Measurements from ENCODE around the gene UBE2I.
A peak's percentile ranks its signal among the peaks of the same experiment; 100 is the strongest.
"Not testable (repeated sequence)": the region's sequence is repeated elsewhere in the genome, so short reads cannot be mapped to it uniquely, and the experiment has no call there.

Gene UBE2I

DNA sequence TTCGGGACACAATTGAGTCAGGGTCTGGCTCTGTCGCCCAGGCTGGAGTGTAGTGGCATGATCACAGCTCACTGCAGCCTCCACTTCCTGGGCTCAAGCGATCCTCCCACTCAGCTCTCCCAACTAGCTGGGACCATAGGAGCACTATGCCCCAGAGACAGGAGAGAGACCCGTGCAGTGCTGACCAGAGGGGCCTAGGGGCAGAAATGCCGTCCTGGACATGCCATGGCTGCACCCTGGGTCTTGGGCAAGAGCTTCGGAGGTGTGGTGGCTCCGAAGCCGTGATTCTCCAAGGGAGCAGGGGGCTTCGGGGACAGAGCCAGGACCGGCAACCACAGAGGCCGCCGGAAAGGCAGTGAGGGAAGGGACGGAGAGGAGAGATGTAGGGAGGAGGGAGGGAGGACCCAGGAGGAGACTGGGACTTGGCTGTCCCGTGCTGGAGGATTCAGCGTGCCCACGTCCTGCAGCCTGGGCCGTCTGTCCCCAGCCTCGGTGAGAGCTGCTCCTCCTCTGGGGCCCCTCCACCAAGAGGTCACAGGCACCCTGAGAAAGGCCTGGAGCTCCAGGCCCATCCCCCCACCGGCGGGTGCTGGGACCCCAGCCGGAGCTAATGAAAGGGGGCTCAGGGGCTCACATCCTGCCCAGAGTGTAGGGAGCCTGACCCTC, 31.7 kb upstream of the UBE2I start:
- DNase-seq: no peak

DNA sequence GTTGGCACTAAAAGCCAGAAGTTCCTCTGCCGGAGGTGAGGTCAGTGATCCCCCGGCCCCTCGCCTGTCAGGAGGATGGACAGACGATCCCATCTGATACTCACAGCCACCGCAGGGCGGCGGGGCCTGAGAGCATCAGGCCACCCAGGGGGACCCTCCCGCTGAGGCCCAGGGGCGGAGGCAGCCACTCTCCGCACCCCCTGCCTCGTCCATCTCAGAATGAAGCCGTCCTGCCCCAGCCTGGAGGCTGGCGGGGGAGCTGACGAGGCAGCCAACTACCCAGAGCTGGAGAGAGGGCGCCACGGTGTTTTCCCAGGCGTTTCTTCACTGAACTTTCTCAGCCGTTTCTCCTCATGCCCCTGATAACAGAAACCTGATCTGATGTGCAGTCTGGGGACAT, 31.0 kb upstream of the UBE2I start:
- no peak for DNase-seq

DNA sequence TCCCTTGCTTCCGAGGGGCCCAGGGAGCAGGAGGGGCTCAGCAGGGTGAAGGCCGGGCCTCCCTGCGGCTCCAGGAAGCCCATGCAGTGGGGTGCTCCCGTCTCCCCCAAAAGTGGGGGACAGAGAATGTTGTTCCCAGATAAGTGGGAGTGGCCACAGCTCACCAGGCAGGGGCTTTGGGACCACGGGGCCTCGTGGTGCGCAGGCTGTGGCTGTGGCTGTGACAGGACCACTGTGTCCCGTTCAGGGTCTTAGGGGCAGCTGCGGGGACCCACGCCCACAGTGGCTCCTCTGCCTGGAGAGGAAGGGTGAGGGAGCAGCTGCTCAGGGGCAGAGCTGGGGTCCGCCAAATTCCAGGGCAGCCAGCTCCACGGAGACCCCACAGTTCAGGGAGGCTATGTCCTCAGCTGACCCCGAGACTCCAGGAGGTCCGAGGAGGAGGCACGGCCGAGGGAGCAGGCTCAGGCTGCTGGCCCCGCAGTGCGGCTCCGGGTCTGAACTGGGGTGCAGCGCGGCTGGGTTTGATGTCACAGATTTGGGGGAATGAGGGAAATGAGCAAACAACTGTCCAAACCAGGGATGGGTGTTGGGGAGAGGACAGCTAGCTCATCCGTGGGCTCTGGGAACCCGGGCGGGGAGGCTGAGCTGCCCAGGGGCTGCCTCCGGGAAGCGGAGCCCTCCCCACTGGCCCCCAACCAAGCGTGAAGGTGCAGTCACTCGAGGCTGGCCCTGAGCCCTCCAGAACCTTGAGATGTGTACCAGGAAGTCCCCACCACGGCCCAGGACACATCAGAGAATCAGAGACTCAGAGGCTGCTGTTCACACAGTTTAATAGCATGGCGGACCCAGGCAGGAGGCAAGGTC, 30.1 kb upstream of the UBE2I start:
- no peak for DNase-seq

DNA sequence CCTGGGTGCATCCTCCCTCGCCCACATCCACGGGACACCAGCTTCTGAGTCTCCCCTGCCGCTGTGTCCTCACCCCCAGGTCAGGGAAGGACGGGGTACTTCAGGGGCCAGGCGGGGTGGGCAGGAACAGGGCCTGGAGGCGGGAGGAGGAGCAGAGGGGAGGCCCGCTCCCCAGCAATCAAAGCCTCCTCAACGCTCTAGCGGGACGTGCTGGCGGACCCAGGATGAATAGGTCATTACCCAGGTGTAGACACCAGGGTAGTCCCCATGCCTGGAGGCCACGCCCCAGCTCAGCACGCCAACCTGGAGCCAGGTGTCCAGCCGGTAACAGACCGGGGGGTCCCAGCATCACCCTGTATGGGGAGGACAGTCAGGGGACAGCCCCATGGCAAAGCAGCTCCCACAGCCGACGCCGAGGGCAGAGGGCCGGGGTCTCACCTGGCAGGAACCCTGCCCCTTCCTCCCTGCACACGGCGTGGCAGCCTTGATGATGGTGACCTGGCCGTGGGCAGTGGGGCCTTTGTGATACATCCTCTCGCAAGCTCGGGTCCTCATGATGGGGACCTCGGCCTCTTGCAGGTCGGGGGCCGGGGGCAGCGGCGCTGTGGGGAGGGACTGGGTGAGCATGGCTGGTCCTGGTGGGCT, 29.4 kb upstream of the UBE2I start:
- no peak for DNase-seq

DNA sequence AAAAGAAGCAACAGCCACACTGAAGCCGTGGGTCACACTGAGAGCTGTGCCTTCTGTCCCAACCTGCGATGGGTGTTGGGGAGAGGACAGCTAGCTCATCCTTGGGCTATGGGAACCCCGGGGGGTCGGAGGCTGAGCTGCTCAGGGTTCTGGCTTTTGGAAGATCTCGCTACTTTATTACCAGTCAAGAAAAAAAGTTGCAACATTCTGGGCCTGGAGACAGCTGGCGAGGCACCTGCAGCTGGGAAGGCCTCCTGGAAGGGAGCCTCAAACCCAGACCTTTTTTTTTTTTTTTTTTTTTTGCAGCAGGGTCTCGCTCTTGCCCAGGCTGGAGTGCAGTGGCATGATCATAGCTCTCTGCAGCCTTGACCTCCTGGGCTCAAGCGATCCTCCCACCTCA, 28.7 kb upstream of the UBE2I start:
- DNase-seq: no peak

DNA sequence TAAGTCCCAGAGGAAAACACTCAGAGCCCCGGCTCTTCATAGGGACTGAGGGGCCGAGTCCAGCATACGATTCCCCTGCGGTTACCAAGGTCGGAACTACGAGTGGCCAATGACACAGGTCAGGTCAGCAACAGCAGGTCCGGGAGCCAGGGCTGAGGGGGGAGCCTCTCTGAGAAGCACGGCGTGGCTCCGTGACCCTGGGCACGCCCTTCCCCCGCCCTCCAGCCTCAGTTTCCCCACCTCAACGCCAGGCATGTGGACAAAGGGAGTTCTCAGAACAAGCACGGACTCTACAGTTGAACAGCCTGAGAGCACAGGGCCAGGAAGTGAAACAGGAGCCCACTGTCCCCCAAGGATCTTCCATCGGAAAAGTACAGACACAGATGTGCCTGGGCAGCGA, 27.9 kb upstream of the UBE2I start:
- no peak for DNase-seq

DNA sequence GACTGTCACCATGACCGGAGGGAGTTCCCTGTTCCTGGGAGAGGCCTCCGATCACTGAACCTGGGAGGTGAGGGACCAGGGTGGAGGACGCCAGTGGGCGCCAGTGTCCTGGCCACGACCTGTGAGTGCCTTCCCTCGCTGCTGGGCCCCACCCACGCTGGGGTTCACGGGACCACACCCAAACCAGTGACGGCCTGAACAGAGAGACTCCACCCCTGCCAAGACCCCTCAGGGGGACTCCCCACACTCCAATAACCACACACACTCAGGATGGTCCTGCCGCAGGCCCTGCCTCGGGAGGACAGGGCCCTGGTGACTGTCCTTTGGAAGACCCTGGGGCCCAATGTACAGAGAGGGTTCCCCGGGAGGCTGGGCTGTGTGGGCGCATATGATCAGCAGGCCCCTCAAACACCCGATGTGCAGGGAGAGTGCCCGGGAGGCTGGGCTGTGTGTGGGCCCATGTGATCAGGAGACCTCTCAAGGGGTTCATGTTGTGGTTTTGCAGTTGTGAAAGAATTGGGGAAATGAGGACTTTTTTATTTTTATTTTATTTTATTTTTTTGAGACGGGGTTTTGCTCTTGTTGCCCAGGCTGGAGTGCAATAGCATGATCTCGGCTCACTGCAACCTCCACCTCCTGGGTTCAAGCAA, 27.0 kb upstream of the UBE2I start:
- DNase-seq: no peak

DNA sequence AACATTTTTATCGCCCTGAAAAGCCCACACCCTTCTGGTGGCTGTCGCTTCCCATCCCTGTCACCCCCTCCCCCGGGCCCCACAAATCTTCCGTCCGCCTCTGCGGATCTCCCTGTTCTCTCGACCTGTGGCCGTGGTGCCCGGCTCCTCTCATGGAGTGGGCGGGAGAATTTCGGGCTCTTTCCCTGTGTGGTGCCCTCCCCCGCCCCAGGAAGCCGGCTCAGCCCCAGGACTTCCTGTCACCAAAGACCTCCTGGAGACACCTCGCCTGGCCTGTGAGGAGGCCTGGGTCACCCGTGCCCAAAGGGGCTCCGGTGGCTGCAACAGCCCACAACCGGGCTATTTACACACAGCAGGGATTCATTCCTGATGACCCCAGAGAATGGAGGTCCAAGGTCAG, 26.1 kb upstream of the UBE2I start:
- no peak for DNase-seq

DNA sequence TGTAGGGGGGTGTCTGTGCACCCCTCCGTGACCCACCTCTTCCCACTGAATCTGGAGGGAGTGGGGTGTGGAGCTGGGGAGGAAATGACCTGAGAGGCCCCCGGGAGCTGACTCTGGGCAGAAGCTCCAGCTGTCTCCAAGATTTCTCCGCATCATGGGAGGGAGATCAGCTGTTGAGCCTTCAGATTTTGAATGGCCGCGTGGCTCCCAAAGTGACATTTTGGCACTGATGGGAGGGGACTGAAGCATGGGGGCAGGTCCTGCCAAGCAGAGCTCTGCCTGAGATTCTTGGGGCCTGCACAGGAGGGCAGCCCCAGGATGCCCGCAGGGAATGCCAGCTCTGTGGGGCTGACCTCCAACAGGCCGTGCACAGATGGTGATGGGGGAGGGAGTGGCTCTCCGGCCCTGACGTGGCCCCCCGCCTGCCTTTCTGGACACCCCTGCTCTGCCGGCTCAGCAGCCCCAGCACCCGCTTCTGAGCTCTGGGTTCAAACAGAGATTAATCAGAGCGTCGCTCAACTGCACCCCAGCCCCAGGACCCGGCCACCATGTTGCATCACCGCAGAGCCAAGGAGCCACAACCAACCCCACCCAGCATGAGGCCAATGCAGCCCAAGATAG, 25.3 kb upstream of the UBE2I start:
- peak in 1 of 2 experiments; percentile 28 for DNase-seq

DNA sequence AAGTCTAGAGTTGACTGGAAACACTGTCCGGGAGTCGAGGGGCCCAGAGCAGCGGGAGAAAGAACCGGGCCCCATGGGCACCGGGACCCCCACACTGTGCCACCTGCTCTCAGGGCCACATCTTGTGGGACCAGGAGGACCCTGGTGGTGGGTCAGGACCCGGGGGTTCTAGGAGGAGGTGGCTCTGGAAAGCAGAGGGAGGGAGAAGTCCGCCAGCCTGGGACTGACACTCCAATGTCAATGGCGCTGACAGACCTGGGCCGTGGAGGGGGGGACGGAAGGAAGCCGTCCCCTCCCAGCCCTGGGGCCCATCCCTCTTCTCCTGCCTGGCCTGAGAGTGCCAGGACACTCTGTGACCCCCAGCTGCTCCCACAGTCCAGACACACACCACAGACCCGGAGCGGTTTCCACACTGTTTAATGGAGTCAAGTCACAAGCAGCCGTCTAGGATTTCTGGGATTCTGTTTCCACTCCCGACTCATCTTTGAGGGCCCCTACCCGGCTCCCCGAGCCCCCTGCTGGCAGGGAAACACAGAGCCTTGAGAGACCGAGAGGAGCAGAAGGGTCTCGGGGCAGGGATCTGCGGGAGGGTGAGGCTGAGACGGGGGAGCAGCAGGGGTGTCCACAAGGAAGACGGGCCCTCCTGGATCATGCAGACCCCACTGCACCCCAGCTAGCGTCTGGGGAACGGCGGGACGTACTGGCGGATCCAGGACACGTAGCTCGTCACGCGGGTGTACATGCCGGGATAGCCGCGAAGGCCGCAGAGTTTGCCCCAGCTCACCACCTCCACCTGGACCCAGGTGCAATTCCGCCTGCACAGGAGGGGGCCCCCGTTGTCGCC, 23.5 kb upstream of the UBE2I start:
- peak in 1 of 2 experiments; percentile 26 for DNase-seq

- DNase-seq: no peak
These were observed 22.8 kb upstream of the UBE2I start for GRCh38 chr16:1286513-1287094.

GRCh38 chr16:1287982-1288670, 21.3 kb upstream of the UBE2I start:
- DNase-seq: peak in 1 of 2 experiments; percentile 25

- DNase-seq: no peak
These were observed 20.5 kb upstream of the UBE2I start for GRCh38 chr16:1288813-1289476.

- no peak for DNase-seq
These were observed 20.0 kb upstream of the UBE2I start for GRCh38 chr16:1289477-1289866.

DNA sequence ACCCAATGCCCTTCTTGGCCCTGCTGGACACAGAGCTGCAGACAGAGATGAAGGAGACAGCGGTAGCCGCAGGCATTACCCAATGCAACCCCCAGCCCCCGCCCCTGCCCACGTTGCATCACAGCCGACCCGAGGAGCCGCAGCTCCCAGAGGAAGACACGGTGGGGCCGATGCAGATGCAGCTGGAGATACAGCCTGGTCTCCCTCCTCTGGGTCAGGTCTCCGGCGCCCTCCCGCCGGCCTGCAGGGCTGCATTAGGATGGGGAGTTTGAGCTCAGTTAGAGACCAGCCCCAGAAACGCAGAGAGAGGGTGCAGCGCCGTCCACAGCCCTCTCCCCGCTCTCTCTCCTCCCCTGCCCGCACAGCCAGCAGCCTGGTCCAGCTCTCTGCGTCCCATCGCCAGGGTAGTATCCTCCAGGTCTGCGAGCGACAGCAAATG, 19.4 kb upstream of the UBE2I start:
- DNase-seq: no peak

DNA sequence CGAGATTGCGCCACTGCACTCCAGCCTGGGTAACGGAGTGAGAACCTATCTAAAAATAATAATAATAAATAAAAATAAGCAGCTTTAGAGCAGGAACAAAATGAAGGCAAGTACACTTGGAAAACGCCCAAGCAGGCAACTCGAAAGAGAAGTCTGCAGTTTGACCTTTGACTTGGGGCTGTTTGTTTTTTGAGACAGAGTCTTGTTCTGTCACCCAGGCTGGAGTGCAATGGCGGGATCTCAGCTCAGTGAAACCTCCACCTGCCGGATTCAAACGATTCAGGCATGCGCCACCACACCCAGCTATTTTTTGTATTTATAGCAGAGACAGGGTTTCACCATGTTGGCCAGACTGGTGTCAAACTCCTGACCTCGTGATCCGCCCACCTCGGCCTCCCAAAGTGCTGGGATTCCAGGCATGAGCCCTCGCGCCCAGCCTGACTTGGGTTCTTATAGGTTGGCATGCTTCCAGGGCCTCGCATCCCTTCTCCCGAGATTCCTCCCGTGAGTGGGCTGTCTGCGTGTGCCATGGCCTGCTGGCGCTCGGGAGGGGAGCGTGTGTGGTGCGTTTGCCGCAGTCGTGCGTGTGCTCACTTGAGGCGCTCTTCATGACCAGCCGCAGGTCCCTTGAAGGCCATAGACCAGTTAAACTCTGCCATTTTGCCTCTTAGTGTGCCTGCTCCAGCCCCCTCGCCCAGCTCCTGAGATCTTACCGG, 18.4 kb upstream of the UBE2I start:
- DNase-seq: no peak

GRCh38 chr16:1291576-1291974, 17.9 kb upstream of the UBE2I start:
- DNase-seq: peak in 1 of 2 experiments; percentile 46

- DNase-seq: not testable (repeated sequence)
These were observed 17.2 kb upstream of the UBE2I start for GRCh38 chr16:1292208-1292607.

- not testable (repeated sequence) for DNase-seq
These were observed 16.6 kb upstream of the UBE2I start for GRCh38 chr16:1292808-1293207.

All from NCI-H524 (cell line).